AG04449 (cell line): ENCODE measurements around the gene CELSR2.

Source experiments
- CTCF ChIA-PET: fragments of 350-600 bp; formaldehyde crosslinking; extraction: SDS; loops from one replicate; lab custom pipeline; 2021; ENCODE audit warnings: antibody characterized with exemption; lab: Yijun Ruan, JAX
- POLR2A ChIA-PET: fragments of 400-600, 350-600 bp; formaldehyde crosslinking; extraction: SDS; loops from one replicate; lab custom pipeline; 2020; ENCODE audit warnings: antibody characterized with exemption, inconsistent platforms; lab: Yijun Ruan, JAX
- DNase-seq: peaks from one replicate; pipeline ENCODE4 v3.0.0-alpha.2; 2010; ENCODE audit warnings: low read depth, low spot score
- H3K4me3 ChIP-seq: 2 replicates; pipeline ENCODE4 v1.5.1; 2011; ENCODE audit warnings: low read depth, mild to moderate bottlenecking, control low read depth, low read length
- TF ChIP-seq, protein P1 (sequence below): IDR thresholded peaks from one replicate; pipeline ENCODE4 v1.5.1; 2011; ENCODE audit warnings: mild to moderate bottlenecking, moderate library complexity, low read length, control low read depth, inconsistent platforms; ENCODE audit not compliant: insufficient read depth; ENCODE audit errors: missing control alignments

CELSR2 gene, protein sequence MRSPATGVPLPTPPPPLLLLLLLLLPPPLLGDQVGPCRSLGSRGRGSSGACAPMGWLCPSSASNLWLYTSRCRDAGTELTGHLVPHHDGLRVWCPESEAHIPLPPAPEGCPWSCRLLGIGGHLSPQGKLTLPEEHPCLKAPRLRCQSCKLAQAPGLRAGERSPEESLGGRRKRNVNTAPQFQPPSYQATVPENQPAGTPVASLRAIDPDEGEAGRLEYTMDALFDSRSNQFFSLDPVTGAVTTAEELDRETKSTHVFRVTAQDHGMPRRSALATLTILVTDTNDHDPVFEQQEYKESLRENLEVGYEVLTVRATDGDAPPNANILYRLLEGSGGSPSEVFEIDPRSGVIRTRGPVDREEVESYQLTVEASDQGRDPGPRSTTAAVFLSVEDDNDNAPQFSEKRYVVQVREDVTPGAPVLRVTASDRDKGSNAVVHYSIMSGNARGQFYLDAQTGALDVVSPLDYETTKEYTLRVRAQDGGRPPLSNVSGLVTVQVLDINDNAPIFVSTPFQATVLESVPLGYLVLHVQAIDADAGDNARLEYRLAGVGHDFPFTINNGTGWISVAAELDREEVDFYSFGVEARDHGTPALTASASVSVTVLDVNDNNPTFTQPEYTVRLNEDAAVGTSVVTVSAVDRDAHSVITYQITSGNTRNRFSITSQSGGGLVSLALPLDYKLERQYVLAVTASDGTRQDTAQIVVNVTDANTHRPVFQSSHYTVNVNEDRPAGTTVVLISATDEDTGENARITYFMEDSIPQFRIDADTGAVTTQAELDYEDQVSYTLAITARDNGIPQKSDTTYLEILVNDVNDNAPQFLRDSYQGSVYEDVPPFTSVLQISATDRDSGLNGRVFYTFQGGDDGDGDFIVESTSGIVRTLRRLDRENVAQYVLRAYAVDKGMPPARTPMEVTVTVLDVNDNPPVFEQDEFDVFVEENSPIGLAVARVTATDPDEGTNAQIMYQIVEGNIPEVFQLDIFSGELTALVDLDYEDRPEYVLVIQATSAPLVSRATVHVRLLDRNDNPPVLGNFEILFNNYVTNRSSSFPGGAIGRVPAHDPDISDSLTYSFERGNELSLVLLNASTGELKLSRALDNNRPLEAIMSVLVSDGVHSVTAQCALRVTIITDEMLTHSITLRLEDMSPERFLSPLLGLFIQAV (N-terminal part only)

DNA sequence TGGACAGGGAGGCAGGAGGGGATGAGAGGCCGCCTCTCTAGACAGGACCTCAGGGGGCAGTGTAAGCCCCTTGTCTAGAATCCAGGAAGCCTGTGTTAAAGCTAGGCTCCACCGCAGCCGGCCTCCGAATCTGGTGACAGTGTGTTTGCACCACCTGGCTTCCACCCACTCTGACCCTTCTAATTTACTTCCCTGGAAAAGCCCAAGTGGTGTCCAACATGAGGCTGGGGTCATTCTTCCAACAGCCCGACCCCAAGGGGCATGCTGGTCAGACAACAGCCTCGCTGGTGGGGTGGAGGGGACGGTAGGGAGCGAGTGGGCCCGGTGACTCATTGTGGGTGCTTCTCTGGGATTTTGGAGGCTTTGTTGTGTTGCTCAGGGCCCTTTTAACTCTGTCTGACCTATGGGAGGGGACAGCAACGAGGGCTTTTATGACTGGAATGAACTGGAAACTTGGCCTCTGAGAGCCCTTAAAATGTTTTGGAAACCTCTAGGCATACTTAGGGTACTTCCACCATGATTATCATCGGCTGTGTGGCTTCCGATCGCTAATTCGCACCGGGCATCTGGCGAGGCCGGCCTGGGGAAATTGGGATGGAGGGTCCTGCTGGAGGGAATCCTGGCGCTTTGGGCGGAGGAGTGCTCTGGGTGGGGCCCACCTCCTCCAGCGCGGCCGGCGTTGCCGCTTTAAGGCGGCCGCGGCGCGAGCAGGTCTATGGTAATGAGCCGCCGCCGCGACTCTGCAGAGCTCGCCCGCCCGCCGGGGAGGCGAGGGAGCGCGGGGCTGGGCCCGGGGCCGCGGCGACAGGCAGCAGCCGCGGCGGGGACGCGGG is at the start of gene CELSR2:
Gene CELSR2, plus strand, starts transcription at position 743 of the 833 bp plus-strand sequence. CDS start 541 bp downstream, outside the sequence.
- ChIA-PET POLR2A (interaction anchor here (0.7 to 1.2 kb wide), 2 partner anchors 8 to 35 kb away, joined by 3 to 5 read pairs; partner anchors contain the start of gene SARS1), CTCF (interaction anchor here (1.0 to 3.3 kb wide), 11 partner anchors 9 to 284 kb away, joined by 3 to 23 read pairs (median 5); partner anchors contain the start of gene SORT1)
- DNase-seq = no peak
- TF ChIP-seq, protein P1, sequence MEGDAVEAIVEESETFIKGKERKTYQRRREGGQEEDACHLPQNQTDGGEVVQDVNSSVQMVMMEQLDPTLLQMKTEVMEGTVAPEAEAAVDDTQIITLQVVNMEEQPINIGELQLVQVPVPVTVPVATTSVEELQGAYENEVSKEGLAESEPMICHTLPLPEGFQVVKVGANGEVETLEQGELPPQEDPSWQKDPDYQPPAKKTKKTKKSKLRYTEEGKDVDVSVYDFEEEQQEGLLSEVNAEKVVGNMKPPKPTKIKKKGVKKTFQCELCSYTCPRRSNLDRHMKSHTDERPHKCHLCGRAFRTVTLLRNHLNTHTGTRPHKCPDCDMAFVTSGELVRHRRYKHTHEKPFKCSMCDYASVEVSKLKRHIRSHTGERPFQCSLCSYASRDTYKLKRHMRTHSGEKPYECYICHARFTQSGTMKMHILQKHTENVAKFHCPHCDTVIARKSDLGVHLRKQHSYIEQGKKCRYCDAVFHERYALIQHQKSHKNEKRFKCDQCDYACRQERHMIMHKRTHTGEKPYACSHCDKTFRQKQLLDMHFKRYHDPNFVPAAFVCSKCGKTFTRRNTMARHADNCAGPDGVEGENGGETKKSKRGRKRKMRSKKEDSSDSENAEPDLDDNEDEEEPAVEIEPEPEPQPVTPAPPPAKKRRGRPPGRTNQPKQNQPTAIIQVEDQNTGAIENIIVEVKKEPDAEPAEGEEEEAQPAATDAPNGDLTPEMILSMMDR = no peak
- peak within 1 kb of the TSS; percentile 52 for H3K4me3 ChIP-seq

DNA sequence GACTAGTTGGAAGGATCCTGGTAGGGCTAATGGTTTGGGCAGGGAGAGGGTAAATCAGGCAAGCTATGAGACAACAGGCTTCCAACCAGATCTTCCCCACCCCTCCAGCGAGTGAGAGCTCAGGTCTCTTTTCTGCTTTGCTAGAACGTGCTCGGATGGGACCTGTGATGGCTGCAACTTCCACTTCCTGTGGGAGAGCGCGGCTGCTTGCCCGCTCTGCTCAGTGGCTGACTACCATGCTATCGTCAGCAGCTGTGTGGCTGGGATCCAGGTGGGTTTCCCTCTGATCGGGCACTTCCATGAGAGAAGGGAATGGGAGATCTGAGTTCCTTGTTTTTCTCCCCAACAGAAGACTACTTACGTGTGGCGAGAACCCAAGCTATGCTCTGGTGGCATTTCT is 49.6 kb upstream of the CELSR2 start:
- POLR2A ChIA-PET = no interaction called here
- no peak overlapping the region for H3K4me3 ChIP-seq
- TF ChIP-seq, protein P1 = no peak
- DNase-seq = no peak
- CTCF ChIA-PET = interaction anchor here (0.6 to 7.7 kb wide), 14 partner anchors 8 to 333 kb away, joined by 3 to 100 read pairs (median 5); partner anchors contain the start of genes SARS1 and SORT1

DNA sequence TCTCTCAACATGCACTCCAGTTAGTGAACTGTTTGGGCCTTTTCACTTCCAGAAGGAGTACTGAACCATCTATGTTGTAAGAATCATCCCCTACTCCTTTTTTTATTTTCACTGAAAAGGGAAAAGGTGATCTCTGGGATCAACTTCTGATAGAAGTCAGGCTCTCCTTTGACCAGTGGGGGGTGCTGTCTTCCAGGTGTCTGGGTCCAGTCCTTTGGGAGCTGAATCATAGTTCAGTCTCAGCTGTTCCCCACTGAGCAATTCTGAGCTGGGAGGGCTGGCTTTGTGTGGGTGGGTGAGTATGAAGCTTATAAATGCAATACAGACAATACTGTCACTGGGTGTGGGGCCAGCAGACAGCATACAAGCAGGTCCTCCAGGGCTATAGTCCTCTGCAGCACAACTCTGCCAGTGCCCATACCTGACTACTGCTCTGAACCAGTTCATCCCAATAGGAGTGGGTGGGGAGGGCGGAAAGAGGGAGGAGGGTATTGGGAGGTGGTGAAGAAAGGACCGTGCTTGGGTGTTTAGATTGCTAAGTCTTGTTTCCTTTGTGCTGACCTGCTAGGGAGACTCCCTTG is 48.1 kb upstream of the CELSR2 start:
- ChIA-PET POLR2A (interaction anchor here (1.0 to 1.1 kb wide), 2 partner anchors 13 to 101 kb away, joined by 4 read pairs; partner anchors contain the start of gene SARS1), CTCF (interaction anchor here (0.5 to 7.7 kb wide), 25 partner anchors 9 to 331 kb away, joined by 3 to 100 read pairs (median 5); partner anchors contain the start of genes SARS1 and SORT1)
- no peak for DNase-seq
- TF ChIP-seq, protein P1 = peak; percentile 69
- no peak overlapping the region for H3K4me3 ChIP-seq

DNA sequence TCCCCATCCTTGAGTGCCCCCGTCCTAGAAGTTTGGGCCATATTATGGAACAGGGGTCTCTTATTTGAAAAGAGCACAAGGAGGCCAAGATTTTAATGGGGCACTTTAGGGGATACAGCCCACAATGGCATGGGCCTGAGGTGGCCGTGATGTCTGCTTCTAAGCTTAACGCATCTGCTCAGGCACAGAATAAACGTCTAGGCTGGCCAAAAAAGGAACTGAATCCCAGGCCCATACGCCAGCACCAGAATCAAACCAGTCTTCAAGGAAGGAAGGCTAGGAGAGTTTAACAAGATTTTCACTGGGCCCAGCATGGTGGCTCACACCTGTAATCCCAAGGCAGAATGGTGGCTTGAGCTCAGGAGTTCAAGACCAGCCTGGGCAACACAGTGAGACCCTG is 44.9 kb upstream of the CELSR2 start:
- no peak for DNase-seq
- CTCF ChIA-PET = interaction anchor here (0.9 to 7.7 kb wide), 7 partner anchors 8 to 196 kb away, joined by 3 to 100 read pairs (median 3); partner anchors contain the start of genes ELAPOR1 and SARS1
- no peak overlapping the region for H3K4me3 ChIP-seq
- TF ChIP-seq, protein P1 = no peak
- POLR2A ChIA-PET = no interaction called here

DNA sequence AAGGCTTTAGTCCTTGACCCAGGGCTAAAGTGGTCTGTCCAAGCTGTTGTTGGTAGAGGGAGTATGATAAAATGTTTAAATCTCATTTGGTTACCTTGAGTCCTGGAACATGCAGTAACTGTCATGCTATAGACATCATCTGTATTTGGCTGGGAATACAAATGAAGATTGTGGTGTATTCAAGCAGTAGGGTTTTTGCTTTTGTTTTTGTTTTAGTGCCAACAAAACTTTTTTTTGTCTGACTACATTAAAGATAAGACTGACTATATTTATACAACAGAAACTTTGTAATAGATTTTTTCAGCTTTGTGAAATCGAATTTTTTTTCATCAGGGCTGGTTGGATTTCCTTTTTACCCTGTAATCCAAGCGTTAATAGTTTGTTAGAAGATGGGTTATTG is 43.0 kb upstream of the CELSR2 start:
- ChIA-PET CTCF (interaction anchor here (0.6 to 2.7 kb wide), 7 partner anchors 8 to 326 kb away, joined by 3 to 23 read pairs (median 4); partner anchors contain the start of gene SARS1), POLR2A (interaction anchor here (0.6 kb wide), 1 partner anchor 1089 kb away, joined by 3 read pairs; no protein-coding TSS in a partner anchor)
- H3K4me3 ChIP-seq = no peak overlapping the region
- no peak for DNase-seq
- TF ChIP-seq, protein P1 = no peak
